ENCODE results near the gene FILIP1L.

FILIP1L gene

DNA sequence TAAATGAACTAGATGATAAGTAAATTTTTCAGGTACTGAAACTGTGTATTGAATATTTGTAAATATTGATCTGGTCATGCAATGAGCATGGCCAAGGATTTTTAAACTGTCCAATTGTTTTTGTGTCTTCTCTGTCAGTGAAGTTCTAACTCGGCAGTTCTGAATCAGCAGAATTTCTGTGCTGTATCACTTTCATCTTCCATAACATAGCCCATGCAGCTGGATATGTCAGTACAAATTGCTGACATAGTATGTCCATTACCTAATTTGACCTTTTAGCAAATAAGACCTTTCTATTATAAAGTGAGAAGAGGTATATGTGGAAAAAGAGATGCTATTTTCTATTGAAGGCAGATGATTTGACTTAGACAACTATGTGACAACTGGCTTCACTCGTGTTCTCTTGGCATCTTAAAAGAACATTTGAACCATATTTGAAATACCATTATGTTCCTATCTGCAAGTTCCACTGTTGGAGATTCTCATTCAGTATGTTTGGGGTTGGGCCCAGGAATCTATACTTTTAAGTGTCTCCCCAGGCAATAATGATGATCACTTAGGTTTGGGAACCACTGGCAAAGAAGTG is 206.2 kb downstream of the FILIP1L start:
- no peak for DNase-seq
- intact Hi-C loops (cut with DNase I) = no loop called here

DNA sequence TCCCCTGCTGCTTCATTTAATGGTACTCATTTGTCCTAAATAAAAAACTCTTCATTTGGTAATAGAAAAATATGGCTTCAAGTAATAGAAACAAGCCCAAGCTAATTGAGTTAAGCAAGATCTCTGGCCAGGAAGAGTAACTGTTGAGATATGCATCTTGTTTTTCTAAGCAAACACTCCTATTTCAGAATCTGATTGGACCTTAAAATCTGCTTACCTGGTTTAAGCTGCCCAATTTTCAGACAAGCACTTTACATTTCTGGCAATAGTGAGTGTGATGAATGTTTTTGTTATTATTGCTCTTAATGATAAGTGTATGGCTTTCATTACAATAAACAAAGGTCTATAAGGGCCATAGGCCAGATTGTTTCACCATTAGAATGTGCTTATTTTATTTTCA is 210.4 kb downstream of the FILIP1L start:
- intact Hi-C loops (cut with DNase I) = no loop called here
- no peak for DNase-seq

DNA sequence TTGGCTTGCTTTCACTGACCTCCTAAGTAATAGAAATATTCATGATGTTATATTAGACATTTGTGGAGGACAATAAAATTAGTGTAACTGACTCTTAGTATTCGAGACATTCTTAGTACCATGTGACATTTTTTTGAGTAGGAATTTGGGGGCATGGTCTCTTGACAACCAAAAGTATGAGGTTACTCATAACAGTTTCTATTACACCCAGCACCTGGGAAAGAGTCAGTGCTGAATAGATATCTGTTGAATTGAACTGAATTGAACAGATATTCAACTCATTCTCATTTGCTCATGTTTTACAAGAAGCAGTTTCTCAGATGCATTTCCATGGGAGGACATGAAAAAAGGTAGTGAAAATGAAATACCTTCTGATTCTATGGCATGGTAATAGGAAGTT is 212.2 kb downstream of the FILIP1L start:
- intact Hi-C loops (cut with DNase I) = no loop called here
- DNase-seq = no peak

DNA sequence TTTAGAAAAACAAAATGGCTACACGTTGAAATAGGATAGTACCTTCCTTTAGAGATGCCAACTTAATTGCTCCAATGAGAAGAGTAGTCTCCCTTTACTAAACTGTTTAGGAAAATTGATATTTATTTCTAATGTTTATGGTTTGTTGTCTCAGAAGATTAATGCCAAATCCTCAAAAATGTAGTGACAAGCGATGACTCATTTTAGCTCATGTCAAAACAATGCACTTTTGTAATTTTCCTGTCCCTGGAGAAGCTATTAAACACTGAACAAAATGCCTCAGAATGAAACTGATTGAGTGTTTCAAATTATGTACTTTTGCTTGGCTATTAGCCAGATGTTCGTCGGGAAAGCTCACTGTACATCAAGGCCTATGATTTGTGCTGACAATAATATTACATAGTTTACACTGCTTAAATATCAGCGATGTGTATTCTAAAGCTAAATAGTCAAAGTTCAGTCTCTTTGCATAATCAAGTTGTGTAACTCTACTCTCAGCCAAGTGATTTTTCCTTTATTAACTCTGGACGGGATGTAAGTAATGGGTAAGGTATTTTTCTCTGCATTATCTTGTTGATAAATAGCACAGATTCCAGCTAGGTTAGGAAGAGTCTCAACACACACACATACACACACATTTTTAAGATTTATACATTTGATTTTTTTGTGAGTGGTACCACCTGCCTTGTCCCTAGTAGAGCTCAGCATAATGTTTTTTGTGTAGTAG is 212.9 kb downstream of the FILIP1L start:
- DNase-seq = no peak
- intact Hi-C loops (cut with DNase I) = no loop called here

DNA sequence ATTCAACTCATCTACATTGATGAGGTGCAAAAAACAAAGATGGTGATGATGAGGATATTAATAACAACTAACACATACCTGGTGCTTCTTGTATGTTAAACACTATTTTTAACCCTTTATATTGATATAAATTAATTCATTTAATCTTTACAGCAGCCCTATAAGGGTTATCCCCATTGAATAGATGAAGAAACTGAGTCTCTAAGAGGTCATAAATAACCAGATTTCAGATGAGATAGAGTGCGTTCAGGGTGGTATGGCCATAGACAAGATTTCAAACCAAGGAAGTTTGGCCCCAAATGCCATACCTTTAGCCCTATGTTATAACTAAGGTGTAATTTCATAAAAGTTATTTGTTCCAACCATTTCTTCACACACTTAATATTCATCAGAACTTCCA is 214.1 kb downstream of the FILIP1L start:
- no peak for DNase-seq
- intact Hi-C loops (cut with DNase I) = no loop called here

DNA sequence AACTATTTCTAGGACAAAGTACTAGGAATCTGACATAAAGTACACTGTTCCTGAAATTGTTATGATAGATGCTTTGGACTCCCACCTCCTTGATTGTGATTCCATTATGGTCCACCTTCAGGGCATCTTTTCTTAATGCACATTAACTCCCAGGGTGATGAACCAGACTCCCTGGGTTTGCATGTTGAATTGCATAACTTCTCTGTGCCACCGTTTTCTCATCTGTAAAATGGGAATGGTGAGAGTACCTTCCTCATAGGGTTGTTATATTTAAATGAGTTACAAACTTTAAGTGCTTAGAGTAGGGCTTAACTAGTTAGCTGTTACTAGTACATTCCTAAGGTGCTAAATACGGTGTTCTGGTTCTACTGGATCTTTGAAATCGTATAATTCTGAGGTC is 214.7 kb downstream of the FILIP1L start:
- intact Hi-C loops (cut with DNase I) = no loop called here
- no peak for DNase-seq

DNA sequence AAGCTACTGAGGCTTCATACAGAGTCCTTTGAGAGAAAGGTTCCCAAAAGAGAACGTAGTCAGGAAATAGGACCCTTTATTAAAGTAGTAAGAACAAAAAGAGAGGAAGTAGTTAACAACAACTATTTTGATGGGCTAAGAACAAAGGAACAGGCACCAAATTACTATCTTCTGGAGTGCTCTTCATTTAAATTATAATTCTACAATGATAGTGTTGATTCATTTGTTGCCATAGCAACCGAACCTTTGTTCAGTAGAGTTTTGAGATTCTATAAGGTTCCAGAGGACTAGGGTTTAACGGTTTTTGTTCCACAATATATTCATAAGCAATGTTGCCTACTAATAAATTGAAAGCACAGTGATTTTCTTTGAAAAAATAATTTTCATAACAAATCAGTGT is 217.8 kb downstream of the FILIP1L start:
- intact Hi-C loops (cut with DNase I) = no loop called here
- DNase-seq = no peak

DNA sequence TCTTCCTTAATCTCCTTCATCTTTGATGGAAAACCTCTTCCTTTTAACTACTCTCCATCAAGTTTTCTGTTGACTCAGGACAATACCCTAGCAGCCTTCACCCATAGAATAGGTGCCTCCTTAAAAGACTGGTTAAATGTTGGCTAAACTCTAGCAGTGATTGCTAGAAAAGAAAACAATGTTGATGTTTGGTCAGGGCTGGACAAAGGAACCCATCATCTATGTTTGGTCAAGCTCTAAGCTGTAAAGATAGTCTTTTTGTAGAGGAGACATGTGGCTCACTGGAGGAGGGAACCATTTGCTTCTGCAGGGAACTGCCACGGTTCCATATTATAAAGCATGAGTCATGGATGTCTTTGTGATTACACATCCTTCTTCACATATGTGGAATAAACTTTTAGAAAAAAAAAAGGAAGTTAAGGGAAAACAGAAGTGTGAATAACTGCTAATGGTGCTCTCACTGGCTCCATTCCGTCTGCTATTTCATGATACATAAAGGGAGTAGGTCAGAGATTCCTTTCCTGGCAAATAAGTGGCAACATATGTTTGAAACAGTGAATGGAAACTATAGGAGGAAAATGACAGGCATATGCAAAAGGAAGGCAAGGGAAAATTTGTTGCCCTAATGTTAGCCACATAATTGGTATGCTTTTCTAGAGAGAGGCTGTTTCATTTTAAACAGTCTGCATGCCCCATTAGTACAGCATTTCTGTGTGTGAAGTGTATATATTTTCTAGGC is 218.4 kb downstream of the FILIP1L start:
- intact Hi-C loops (cut with DNase I) = no loop called here
- no peak for DNase-seq

DNA sequence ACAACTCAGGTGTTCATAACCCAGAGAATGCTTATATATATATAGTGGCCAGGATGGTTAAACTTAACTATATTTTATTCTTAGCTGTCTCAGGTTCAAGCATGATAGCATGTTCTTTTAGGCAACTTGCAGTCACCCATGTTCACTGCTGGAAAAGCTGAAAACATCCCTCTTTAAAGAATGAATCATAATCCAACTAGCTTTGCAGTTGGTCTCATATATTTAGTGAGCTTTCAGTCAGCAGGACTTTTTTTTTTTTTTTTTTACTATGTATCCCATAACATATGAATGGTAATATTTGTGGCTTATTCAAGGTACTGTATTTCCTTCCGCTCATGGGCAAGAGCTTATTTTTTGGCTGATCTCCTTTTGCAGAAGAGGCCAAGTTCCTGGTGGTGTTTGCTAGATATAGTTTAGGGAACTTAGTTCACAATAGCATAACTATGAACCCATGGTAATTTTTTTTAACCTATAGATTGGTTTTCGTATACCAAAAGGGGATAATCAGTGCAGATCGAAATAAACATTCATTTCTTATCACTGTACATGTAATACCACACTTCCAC is 219.1 kb downstream of the FILIP1L start:
- intact Hi-C loops (cut with DNase I) = no loop called here
- DNase-seq = no peak

DNA sequence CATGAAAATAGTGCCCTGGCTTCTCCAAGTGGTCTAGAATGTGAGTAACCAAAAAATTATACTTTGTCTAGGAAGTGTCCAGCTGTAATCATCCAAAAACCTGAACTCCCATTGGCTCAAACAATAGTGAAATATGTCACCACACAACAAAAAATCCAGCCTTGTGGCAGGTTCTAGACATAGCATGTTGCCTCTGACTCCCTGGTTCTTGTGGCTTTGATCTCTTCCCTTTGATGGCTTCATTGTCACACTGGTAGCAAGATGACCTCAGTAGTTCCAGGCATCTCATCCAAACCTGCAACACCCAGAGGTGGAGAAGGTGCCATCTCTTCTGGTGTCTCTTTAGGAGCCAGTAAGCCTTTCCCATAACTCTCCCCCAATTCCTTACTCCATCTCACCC is 222.0 kb downstream of the FILIP1L start:
- intact Hi-C loops (cut with DNase I) = no loop called here
- no peak for DNase-seq

DNA sequence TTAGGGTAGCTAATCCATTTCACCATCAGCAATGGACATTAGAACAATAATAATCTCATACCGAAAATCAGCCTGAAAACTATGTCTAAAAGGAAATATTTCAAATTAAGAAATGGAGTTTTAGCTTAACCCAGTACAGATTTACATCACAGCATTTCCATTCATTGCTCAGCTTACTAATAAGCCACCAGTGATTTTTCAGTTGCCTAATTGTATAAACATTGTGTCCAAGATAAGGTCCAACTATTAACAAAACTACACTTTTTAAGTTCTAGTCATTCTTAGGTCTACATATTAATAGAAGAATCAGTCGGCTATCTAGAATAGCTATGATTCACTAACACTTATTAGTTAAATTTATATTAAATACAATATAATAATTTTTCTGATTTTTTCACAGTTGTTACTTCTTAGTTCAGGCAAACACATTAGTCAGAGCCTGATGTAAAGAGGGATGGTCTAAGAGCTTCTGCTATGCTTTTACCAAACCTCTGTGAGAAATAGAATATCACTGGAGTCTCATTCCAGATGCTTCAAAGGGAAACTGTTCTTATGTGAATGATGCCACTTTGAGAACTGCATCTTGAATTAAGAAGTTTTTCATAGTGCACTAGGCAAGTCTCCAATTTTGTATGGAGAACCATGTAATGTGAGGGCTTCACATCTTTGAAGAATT is 222.6 kb downstream of the FILIP1L start:
- no peak for DNase-seq

DNA sequence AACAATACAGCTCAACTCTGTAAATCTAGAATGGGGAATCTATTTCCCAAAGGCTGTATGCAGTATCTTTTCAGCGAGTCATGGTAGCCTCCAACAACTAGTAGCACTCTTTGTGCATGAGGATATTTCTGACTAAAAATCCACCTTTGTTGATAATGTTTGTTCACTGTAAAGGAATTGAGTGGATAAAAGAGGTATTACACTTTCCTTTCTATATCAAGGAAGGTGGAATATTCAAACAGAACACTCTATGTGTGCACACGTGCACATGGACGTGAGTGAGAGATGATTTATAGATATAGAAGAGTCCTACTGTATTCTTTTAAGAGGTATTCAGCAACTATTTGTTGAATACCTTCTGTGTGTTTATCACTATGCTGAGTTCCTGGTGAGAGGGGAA is 228.4 kb downstream of the FILIP1L start:
- intact Hi-C loops (cut with DNase I) = no loop called here
- DNase-seq = no peak

More for the DNA sequence above, 222.6 kb downstream of the FILIP1L start:
- intact Hi-C loops (cut with DNase I) = no loop called here

DNA sequence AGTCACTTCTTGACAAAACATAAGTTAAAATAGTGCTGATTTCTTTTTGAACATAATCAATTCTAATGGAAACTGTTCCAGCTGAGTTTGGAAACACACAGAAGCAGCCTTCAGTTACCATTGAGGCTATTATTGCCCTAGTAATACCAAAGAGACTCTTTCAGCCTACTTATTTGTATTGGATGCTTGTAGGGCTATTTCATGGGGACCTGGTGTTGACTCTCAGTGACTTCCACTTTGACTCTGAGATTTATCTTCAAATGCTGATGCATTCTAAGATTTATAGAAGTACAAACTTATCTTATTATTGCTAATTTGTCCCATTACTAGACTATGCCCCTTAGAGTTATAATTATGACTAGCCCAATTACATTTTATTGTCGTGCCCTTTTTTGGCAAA is 229.2 kb downstream of the FILIP1L start:
- intact Hi-C loops (cut with DNase I) = no loop called here
- no peak for DNase-seq

DNA sequence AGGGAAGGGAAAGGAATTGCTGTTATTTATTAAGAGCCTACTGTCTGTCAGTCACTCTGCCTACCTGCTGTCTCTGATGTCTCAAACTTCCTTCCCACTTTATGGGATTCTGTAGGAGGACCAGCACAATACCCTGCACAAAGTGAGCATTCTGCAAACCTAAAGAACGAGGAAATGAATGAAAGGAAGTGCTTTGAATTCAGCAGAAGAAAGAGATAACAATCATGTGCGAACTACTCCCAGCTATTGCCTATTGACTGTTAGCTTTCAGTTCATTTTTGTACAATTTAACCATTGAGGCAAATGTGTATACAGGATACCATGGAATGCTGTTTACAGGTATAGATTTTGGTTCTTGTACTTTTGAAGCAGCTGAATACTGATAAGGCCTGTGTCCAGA is 229.8 kb downstream of the FILIP1L start:
- intact Hi-C loops (cut with DNase I) = no loop called here
- no peak for DNase-seq

DNA sequence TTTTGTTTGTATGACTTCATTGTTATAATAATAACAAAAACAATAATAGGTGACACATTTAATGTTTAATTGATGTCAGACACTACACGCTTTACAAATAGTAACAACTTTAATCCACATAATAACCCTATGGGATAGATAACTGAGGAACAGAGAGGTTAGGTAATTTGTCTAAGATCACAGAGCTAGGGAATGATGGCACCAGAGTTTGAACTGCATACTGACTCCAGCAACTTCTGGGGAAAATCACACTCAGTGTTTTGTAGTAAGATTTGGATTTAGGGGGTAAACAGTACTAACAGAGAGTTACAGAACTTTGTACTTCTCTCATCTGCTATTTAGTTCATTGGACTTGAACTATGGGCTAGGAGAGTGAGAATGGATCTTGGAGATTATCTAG is 230.6 kb downstream of the FILIP1L start:
- intact Hi-C loops (cut with DNase I) = no loop called here
- DNase-seq = no peak

DNA sequence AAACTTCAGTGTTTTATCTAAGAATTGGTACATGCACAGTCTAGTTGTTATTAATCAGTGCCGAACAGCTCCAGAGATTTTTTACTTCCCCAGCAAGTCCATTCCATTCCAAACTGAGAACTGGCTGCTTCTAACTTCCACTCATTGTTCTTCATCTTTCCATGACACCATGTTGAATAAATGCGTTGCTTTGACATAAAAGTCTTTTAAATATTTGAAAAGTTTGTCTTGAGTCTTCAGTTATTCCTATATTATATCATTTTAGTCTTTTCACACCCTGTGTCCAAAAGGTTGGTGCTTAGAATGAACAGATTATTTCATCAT is 231.2 kb downstream of the FILIP1L start:
- intact Hi-C loops (cut with DNase I) = no loop called here
- DNase-seq = no peak

DNA sequence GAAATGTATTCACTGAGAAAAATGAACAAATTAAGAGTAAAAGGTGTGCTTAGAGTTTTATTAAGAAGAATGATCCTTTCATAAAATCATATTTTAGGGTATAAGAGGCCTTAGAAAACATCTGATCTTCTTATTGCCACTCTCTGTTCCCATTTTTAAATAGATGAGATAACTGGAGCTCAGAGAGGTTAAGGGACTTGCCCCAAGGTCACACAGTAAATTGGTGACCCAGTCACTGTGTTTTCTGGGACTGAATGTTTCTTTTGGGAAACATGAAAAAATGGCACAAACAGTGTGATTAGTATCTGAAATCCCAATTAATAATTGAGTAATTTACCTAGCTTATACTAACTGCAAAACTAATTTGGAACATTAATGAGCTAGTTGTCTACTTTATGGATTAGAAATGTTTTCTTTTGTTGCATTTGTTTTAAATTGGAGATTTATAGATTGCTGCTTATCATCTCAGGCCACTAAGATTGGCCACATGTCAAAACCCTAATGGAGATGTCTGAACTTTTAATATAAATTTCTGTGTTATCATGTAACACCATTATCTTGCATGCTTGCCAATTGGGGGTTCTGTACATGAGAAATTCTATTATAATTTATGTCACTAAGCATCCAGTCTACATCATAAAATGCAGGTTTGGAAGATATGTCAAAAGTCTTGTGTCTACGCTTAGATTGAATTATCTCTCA is 231.7 kb downstream of the FILIP1L start:
- no peak for DNase-seq
- intact Hi-C loops (cut with DNase I) = no loop called here

DNA sequence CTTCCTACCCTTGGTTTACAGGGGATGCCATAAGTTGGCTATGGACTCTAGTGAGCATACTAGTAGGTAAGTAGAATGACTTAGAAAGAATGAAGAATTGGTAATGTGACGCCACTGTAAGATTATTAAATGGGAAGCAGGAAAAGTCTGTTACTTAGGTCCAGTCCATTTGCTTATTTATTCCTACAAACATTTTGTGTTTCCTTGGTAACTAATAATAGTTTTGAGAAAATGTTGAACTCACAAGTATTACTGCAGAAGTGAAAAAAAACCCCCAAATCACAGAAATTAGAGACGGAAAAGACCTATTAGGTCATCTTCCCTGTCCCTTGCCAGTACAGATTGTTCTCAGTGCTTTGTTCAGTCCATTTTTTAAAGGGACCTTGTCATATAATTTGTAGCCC is 233.2 kb downstream of the FILIP1L start:
- no peak for DNase-seq
- intact Hi-C loops (cut with DNase I) = no loop called here

DNA sequence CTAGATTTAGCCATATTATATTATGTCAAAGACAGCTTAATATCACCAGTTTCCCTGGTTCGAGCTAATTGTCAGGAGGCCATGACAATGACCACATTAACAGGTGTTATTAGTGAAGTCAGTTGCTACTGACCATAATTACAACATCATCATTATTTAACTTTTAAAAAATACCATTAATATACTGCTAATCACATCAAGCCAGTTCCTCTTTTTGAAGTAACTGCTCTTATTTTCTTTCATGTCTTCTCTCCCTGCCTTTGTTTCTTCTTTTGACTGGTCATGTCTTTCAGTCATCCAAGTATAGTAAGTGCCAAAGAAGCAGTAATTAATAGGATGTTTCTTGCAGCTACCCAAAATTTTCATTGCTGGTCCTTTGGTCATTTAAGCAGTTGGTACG is 235.0 kb downstream of the FILIP1L start:
- intact Hi-C loops (cut with DNase I) = no loop called here
- no peak for DNase-seq

DNA sequence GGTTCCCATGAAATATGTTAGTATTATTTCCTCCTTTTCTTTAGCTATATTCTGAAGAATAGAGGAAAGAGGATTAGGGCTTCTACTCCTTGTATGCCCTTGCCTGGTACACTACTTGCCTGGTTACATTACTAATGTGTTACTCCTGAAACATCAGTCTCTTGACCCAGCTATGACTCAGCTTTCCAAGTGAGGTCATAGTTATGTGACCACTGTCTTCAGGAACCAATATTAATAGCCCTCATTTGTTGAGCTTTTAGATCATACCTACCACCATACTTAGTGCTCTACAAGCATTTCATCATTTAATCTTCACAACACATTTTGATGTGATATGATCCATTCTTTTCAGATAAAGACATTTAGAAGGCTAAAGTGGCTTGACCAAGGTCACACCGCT is 236.3 kb downstream of the FILIP1L start:
- intact Hi-C loops (cut with DNase I) = no loop called here
- no peak for DNase-seq

All from posterior cingulate gyrus (tissue), 11 donors.